Upper lobe of left lung (tissue), 4 donors: ENCODE data around the gene AMBP.

Experiments used
- POLR2A ChIP-seq, 4 donors: fragments of 450-650 bp; IDR thresholded peaks; one replicate each; pipeline ENCODE4 v1.5.1; 2016 to 2017; ENCODE audit warnings: antibody characterized with exemption in 4 of 4, mild to moderate bottlenecking in 2 of 4
- TF ChIP-seq, protein P1 (sequence below), 6 experiments: fragments of 450-650 bp in 4 of 6; fragments of 200-600 bp in 2 of 6; sonication (generic) in 2 of 6; IDR thresholded peaks; one replicate each; pipeline ENCODE4 v1.5.1; 2016 to 2019; ENCODE audit warnings: antibody characterized with exemption in 6 of 6

DNA sequence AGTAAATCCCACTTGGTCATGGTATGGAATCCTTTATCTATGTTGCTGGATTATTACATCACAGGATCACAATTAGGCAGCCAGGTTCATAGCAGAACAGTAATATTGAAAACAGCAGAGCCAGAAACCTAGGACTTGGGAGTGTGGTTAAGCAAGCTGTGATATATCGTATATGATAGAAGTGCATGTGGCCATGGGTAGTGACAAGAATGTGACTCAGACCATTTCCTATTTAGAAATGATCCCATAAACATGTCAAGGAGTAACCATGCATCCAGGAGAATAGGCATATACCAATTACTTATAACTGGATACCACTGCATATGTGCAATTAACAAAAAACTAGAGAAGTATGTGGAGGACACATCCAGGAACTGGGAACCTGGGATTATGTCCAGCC is 31.2 kb downstream of the AMBP start:
- TF ChIP-seq, protein P1, sequence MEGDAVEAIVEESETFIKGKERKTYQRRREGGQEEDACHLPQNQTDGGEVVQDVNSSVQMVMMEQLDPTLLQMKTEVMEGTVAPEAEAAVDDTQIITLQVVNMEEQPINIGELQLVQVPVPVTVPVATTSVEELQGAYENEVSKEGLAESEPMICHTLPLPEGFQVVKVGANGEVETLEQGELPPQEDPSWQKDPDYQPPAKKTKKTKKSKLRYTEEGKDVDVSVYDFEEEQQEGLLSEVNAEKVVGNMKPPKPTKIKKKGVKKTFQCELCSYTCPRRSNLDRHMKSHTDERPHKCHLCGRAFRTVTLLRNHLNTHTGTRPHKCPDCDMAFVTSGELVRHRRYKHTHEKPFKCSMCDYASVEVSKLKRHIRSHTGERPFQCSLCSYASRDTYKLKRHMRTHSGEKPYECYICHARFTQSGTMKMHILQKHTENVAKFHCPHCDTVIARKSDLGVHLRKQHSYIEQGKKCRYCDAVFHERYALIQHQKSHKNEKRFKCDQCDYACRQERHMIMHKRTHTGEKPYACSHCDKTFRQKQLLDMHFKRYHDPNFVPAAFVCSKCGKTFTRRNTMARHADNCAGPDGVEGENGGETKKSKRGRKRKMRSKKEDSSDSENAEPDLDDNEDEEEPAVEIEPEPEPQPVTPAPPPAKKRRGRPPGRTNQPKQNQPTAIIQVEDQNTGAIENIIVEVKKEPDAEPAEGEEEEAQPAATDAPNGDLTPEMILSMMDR (IDR thresholded peaks at IDR 0.05) = no peak
- TF ChIP-seq POLR2A (IDR thresholded peaks at IDR 0.05) = no peak
